Upper lobe of left lung (tissue), 6 donors: ENCODE results near the gene FOXP2. TPM values are rescaled to one million over a fixed set of nuclear protein-coding genes. Genes with fewer than 3 reads are reported as not detected.

ENCODE experiments used
- ATAC-seq, 2 donors: fragments of 200-7000 bp; cut with Tn5 transposase; one replicate each; pipeline ENCODE4 v1.9.1; 2022; ENCODE audit warnings: mild to moderate bottlenecking in 2 of 2, moderate library complexity in 2 of 2; ENCODE audit not compliant: low FRiP score in 2 of 2
- DNase-seq, 2 donors: peaks; one replicate each; pipeline ENCODE4 v3.0.0-alpha.2; 2019 to 2020
- H3K27ac ChIP-seq, 4 donors: fragments of 200-600 bp; sonication (generic); one replicate each; pipeline ENCODE4 v1.5.1; 2016 to 2019
- H3K27me3 ChIP-seq, 4 donors: fragments of 200-600 bp; sonication (generic); one replicate each; pipeline ENCODE4 v1.5.1; 2017 to 2019
- H3K36me3 ChIP-seq, 4 donors: fragments of 200-600 bp; sonication (generic); one replicate each; pipeline ENCODE4 v1.5.1; 2016 to 2019
- H3K4me1 ChIP-seq, 4 donors: fragments of 200-600 bp; sonication (generic); one replicate each; pipeline ENCODE4 v1.5.1; 2018 to 2019
- H3K4me3 ChIP-seq, 4 donors: fragments of 200-600 bp; sonication (generic); one replicate each; pipeline ENCODE4 v1.5.1; 2017 to 2019; ENCODE audit warnings: mild to moderate bottlenecking in 2 of 4, moderate library complexity in 1 of 4
- H3K9me3 ChIP-seq, 4 donors: fragments of 200-600 bp; sonication (generic); one replicate each; pipeline ENCODE4 v1.5.1; 2018 to 2019
- CTCF ChIP-seq, 6 experiments: fragments of 450-650 bp in 4 of 6; fragments of 200-600 bp in 2 of 6; sonication (generic) in 2 of 6; IDR thresholded peaks; one replicate each; pipeline ENCODE4 v1.5.1; 2016 to 2019; ENCODE audit warnings: antibody characterized with exemption in 6 of 6
- EP300 ChIP-seq, 4 donors: sonication (generic); formaldehyde crosslinking; IDR thresholded peaks; one replicate each; pipeline ENCODE4 v1.5.1; 2017; ENCODE audit warnings: antibody characterized with exemption in 4 of 4, control low read depth in 2 of 4
- POLR2A ChIP-seq, 4 donors: fragments of 450-650 bp; IDR thresholded peaks; one replicate each; pipeline ENCODE4 v1.5.1; 2016 to 2017; ENCODE audit warnings: antibody characterized with exemption in 4 of 4, mild to moderate bottlenecking in 2 of 4
- POLR2AphosphoS5 ChIP-seq, 2 donors: sonication (generic); formaldehyde crosslinking; IDR thresholded peaks; one replicate each; pipeline ENCODE4 v1.5.1; 2017; ENCODE audit warnings: antibody characterized with exemption in 2 of 2
- WGBS, 2 donors: methylation state at CpG; one replicate each; pipeline ENCODE4 v1.1.5; 2017 to 2018; 5-methylcytosine and 5-hydroxymethylcytosine counted together
- total RNA-seq, 6 donors: library from RNA; depleted of rRNA in 4 of 6; stranded (reverse); fragments of >200 nt in 4 of 6; gene quantifications; one replicate each; pipeline versions ENCODE4 v1.1.0 to v1.2.1, GENCODE V29; 2016 to 2021
- donor health status: DM: no; HTN: no; CAD: no; lungs with moderate emphysema.
- donor health status: DM: no; HTN: yes; CAD: no; lungs with severe emphysema.

FOXP2 gene
- total RNA-seq, 6 donors from 2014 or later, result 3.4 to 24.1 (median 7.3) TPM

GRCh38 chr7:114652041-114652440 lies 237.4 kb downstream of the FOXP2 start:
- ATAC-seq, result no peak
- Histone ChIP-seq H3K36me3 (no peaks in the 10 kb centered on the region), H3K27me3 (no peaks in the 10 kb centered on the region), H3K27ac (no peak overlapping the region), H3K9me3 (no peaks in the 10 kb centered on the region), H3K4me3 (no peak overlapping the region), H3K4me1 (no peaks in the 10 kb centered on the region)
- TF ChIP-seq EP300 (IDR thresholded peaks at IDR 0.05) (no peak), CTCF (IDR thresholded peaks at IDR 0.05) (no peak), POLR2AphosphoS5 (IDR thresholded peaks at IDR 0.05) (no peak), POLR2A (IDR thresholded peaks at IDR 0.05) (no peak)
- WGBS, 2 donors, result 78 to 82% methylated on average over 5 of the region's 5 CpGs
- no peak for DNase-seq

- no peaks in the 10 kb centered on the region for H3K4me1 ChIP-seq
- no peak for DNase-seq
Measured at GRCh38 chr7:114653364-114654088, 238.9 kb downstream of the FOXP2 start.

DNA sequence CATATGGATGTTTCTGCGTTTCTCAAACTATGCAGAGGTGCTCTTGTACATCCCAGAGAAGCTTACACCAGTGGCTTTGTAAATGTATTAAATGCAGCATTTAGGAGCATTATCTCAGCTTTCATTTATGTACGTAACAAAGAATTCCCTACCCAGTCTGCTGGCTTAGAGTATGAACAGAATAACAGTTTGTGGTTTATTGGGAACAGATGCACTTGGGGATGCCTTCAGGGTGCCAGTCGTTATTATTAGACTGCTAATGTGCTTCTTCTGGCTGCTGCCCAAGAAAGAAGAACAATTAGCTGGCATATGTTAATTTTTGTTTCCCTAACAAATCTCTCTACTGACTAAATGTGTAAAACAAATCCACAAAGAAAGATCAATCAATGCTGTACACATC lies 241.9 kb downstream of the FOXP2 start:
- Histone ChIP-seq H3K36me3 (no peaks in the 10 kb centered on the region), H3K27ac (no peak overlapping the region), H3K4me3 (no peak overlapping the region), H3K4me1 (no peaks in the 10 kb centered on the region), H3K27me3 (no peaks in the 10 kb centered on the region), H3K9me3 (no peaks in the 10 kb centered on the region)
- no peak for ATAC-seq
- 77 to 82% methylated on average over 3 of the region's 3 CpGs for WGBS, 2 donors
- DNase-seq, result no peak
- no peak for TF ChIP-seq POLR2A (IDR thresholded peaks at IDR 0.05)
- no peak for TF ChIP-seq CTCF (IDR thresholded peaks at IDR 0.05)
- TF ChIP-seq EP300 (IDR thresholded peaks at IDR 0.05), result no peak
- no peak for TF ChIP-seq POLR2AphosphoS5 (IDR thresholded peaks at IDR 0.05)

More at GRCh38 chr7:114653364-114654088, 238.9 kb downstream of the FOXP2 start:
- 71 to 72% methylated on average over 10 of the region's 10 CpGs for WGBS, 2 donors
- no peaks in the 10 kb centered on the region for H3K36me3 ChIP-seq
- H3K9me3 ChIP-seq, result no peaks in the 10 kb centered on the region
- ATAC-seq, result no peak
- H3K27me3 ChIP-seq, result no peaks in the 10 kb centered on the region
- H3K27ac ChIP-seq, result no peak overlapping the region
- H3K4me3 ChIP-seq, result no peak overlapping the region
- no peak for TF ChIP-seq POLR2AphosphoS5 (IDR thresholded peaks at IDR 0.05)
- no peak for TF ChIP-seq CTCF (IDR thresholded peaks at IDR 0.05)
- TF ChIP-seq EP300 (IDR thresholded peaks at IDR 0.05), result no peak
- no peak for TF ChIP-seq POLR2A (IDR thresholded peaks at IDR 0.05)

GRCh38 chr7:114657279-114657678 lies 242.7 kb downstream of the FOXP2 start:
- 87 to 88% methylated on average over 2 of the region's 2 CpGs for WGBS, 2 donors
- DNase-seq (no peak), ATAC-seq (no peak)
- H3K4me1 ChIP-seq, result no peaks in the 10 kb centered on the region
- no peak overlapping the region for H3K27ac ChIP-seq
- H3K4me3 ChIP-seq, result no peak overlapping the region
- no peaks in the 10 kb centered on the region for H3K36me3 ChIP-seq
- H3K27me3 ChIP-seq, result no peaks in the 10 kb centered on the region
- TF ChIP-seq EP300 (IDR thresholded peaks at IDR 0.05) (no peak), CTCF (IDR thresholded peaks at IDR 0.05) (no peak), POLR2AphosphoS5 (IDR thresholded peaks at IDR 0.05) (no peak), POLR2A (IDR thresholded peaks at IDR 0.05) (no peak)
- no peaks in the 10 kb centered on the region for H3K9me3 ChIP-seq

- no peaks in the 10 kb centered on the region for H3K27me3 ChIP-seq
- no peaks in the 10 kb centered on the region for H3K36me3 ChIP-seq
- no peak for TF ChIP-seq POLR2AphosphoS5 (IDR thresholded peaks at IDR 0.05)
- WGBS, 2 donors, result 87 to 90% methylated on average over 4 of the region's 4 CpGs
- no peaks in the 10 kb centered on the region for H3K4me1 ChIP-seq
- no peak overlapping the region for H3K27ac ChIP-seq
- ATAC-seq, result no peak
- DNase-seq, result no peak
- H3K4me3 ChIP-seq, result no peak overlapping the region
- H3K9me3 ChIP-seq, result no peaks in the 10 kb centered on the region
Measured at GRCh38 chr7:114658216-114658615, 243.6 kb downstream of the FOXP2 start.
